Immature natural killer cell (primary cell): Measurements from ENCODE around the gene FUT7. TPM values are rescaled to one million over a fixed set of nuclear protein-coding genes. Genes with fewer than 3 reads are reported as not detected.

Experiments used
- DNase-seq, 3 donors: peaks; one replicate each; pipeline ENCODE4 v3.0.0; 2022; ENCODE audit warnings: mixed read lengths in 1 of 3
- H3K27ac Mint-ChIP-seq, 6 donors: one replicate each; pipeline ENCODE4 v1.8.0; 2020; ENCODE audit warnings: mixed read lengths in 6 of 6, mild to moderate bottlenecking in 5 of 6, inconsistent platforms in 4 of 6, moderate library complexity in 3 of 6
- H3K27me3 Mint-ChIP-seq, 3 donors: one replicate each; pipeline ENCODE4 v1.8.0; 2020 to 2021; ENCODE audit warnings: low read depth in 3 of 3, mild to moderate bottlenecking in 3 of 3, mixed read lengths in 3 of 3, moderate library complexity in 3 of 3, inconsistent platforms in 1 of 3
- H3K36me3 Mint-ChIP-seq, 3 donors: one replicate each; pipeline ENCODE4 v1.8.0; 2020; ENCODE audit warnings: mixed read lengths in 3 of 3, inconsistent platforms in 2 of 3, mild to moderate bottlenecking in 2 of 3
- H3K4me1 Mint-ChIP-seq, 2 donors: one replicate each; pipeline ENCODE4 v1.8.0; 2020; ENCODE audit warnings: inconsistent platforms in 2 of 2, mild to moderate bottlenecking in 2 of 2, mixed read lengths in 2 of 2, moderate library complexity in 1 of 2
- H3K4me3 Mint-ChIP-seq, 5 donors: one replicate each; pipeline ENCODE4 v1.8.0; 2020; ENCODE audit warnings: mild to moderate bottlenecking in 5 of 5, mixed read lengths in 5 of 5, inconsistent platforms in 3 of 5, moderate library complexity in 3 of 5
- H3K9me3 Mint-ChIP-seq, 6 donors: one replicate each; pipeline ENCODE4 v1.8.0; 2020; ENCODE audit warnings: mild to moderate bottlenecking in 6 of 6, mixed read lengths in 6 of 6, inconsistent platforms in 4 of 6, moderate library complexity in 3 of 6
- polyA plus RNA-seq, 3 donors: library from polyadenylated mRNA; unstranded; fragments of 300-500 nt; fragmentation: Illumina TruSeq; gene quantifications; one replicate each; pipeline ENCODE4 v1.2.3, GENCODE V29; 2021

Gene FUT7
- polyA plus RNA-seq, 3 donors from 2014 or later: 20.6 to 33.0 (median 25.6) TPM

DNA sequence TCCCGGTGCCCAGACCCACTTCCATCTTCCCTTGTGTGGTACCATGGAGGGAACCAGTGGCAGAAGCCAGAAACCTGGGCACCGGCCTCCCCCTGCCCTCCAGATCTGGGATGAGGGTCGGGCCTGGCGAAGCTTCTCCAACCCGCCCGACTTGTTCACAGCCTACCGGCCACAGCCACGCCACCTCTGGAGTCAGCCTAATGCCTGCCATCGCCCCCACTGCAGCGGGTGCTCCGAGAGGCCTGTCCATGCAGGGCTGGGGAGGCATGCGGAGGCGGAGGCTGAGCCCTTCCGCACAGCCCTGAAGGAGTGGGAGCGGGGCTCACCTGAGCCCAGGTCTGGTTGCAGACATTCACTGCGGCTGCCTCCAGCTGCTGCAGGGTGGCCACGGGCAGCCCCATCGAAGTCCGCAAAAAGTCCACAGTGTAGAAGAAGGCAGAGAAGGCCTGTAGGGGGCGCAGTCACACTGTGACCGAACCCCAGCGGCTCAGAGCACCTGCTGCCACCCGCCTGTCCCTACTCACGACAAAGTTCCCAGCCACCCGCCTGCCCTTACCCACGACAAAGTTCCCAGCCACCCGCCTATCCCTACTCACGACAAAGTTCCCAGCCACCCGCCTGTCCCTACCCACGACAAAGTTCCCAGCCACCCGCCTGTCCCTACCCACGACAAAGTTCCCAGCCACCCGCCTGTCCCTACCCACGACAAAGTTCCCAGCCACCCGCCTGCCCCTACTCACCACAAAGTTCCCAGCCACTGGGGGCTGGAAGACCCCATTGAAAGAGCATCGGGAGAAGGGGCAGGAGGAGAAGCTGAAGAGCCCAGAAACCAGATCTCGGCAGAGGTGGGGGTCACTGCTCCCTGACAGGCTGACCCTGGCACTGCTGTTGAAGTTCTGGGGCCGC, 17.9 kb upstream of the FUT7 start:
- Mint-ChIP-seq H3K9me3 (no peaks in the 10 kb centered on the region), H3K27me3 (peaks cover 20 to 24% (median 23%) of the 10 kb centered on the region in 3 donors), H3K27ac (no peak overlapping the region), H3K4me3 (no peak overlapping the region), H3K36me3 (no peaks in the 10 kb centered on the region), H3K4me1 (peaks cover 0 to 8% of the 10 kb centered on the region in 2 donors)
- peak in 1 of 3 donors; percentile 42 for DNase-seq

- Mint-ChIP-seq H3K27ac (no peak overlapping the region), H3K4me3 (no peak overlapping the region), H3K27me3 (peaks cover 22 to 30% (median 24%) of the 10 kb centered on the region in 3 donors), H3K9me3 (no peaks in the 10 kb centered on the region), H3K36me3 (no peaks in the 10 kb centered on the region), H3K4me1 (peaks cover 0 to 11% of the 10 kb centered on the region in 2 donors)
- no peak for DNase-seq
Observed at GRCh38 chr9:137048655-137049543, 17.0 kb upstream of the FUT7 start.

DNA sequence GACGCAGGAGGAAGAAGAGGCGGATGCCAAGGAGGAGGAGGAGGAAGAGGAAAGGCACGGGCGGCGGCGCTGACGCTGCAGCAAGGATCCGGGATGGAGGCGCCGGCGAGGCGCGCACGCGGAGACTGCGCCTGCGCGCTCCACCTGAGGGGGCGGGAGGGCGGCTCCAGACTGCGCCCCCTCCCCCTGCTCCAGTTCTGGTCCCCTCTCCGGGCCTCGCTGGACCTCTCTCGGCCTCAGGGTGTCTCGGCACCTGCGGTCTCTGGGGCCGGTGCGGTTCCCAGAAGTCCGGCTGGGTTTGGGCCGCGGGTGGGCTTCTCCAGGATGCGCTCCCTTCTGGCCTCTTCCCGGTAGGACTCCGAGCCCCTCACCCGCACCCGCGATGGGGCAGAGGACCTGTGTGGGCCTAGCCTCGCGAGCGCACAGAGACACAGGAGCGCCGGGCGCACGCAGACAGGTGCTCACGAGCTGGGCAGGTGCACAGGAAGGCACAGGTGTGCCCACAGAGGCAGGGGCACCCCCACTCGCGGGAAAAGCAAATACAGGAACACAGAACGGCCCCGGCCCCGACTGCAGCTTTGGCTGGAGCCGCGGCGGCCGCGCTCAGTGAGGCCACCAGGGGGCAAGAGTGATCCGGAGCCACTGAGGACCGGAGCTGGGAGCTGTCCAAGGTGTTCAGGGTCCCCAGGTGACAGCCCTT, 14.3 kb upstream of the FUT7 start, which contains the start of gene NPDC1:
TSS of gene NPDC1 (minus strand) at position 90 of the 700 bp plus-strand sequence. CDS start 188 bp downstream, outside the sequence.
- H3K36me3 Mint-ChIP-seq: no peaks in the 10 kb centered on the region
- no peak within 1 kb of the TSS for H3K27ac Mint-ChIP-seq
- DNase-seq: peak; percentile 70 to 75 (median 72)
- peak within 1 kb of the TSS in 2 of 5 donors; percentile 18 to 38 for H3K4me3 Mint-ChIP-seq
- H3K9me3 Mint-ChIP-seq: no peaks in the 10 kb centered on the region
- H3K4me1 Mint-ChIP-seq: peaks cover 0 to 11% of the 10 kb centered on the region in 2 donors
- H3K27me3 Mint-ChIP-seq: peaks cover 21 to 29% (median 22%) of the 10 kb centered on the region in 3 donors

DNA sequence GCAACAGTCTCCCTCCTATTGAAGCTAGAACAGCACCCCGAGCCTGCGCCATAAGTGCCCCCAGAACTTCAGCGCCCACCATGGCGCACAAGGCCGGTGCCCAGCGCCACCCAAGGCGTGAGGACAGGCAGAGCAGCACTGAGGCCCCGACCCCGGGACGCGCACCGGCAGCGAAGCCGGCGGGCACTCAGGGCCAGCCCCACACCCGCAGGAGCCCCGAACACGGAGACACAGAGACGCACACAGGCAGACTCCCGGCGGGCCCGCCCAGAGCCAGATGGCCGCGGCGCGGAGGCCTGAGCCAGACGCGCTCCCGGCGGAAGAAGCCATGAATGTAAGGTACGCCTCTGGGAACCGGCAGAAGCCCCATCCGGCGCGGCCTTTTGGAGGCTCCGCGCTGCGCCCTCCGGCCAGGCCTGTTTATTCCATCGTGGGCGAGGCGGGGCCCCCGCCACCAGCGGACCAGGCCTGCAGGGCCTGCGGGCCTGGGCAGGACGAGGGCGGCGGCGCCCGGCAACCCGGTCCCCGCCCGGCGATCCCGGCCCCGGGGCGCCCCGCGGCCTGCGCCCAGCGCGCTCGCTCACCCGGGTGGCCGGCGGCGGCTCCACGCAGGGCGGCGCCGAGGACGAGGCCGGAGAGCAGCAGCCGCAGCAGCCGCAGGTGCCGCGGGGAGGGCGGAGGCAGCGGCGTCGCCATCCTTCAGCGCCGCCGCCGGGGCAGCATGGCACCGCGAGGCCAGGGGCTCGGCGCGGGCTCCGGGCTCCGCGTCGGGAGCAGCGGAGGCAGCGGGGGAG, 13.6 kb upstream of the FUT7 start:
- peaks cover 0 to 11% of the 10 kb centered on the region in 2 donors for H3K4me1 Mint-ChIP-seq
- H3K27ac Mint-ChIP-seq: no peak overlapping the region
- no peak for DNase-seq
- H3K4me3 Mint-ChIP-seq: peak overlapping the region in 1 of 5 donors; percentile 7
- peaks cover 18 to 27% (median 22%) of the 10 kb centered on the region in 3 donors for H3K27me3 Mint-ChIP-seq
- H3K9me3 Mint-ChIP-seq: no peaks in the 10 kb centered on the region
- H3K36me3 Mint-ChIP-seq: no peaks in the 10 kb centered on the region

DNA sequence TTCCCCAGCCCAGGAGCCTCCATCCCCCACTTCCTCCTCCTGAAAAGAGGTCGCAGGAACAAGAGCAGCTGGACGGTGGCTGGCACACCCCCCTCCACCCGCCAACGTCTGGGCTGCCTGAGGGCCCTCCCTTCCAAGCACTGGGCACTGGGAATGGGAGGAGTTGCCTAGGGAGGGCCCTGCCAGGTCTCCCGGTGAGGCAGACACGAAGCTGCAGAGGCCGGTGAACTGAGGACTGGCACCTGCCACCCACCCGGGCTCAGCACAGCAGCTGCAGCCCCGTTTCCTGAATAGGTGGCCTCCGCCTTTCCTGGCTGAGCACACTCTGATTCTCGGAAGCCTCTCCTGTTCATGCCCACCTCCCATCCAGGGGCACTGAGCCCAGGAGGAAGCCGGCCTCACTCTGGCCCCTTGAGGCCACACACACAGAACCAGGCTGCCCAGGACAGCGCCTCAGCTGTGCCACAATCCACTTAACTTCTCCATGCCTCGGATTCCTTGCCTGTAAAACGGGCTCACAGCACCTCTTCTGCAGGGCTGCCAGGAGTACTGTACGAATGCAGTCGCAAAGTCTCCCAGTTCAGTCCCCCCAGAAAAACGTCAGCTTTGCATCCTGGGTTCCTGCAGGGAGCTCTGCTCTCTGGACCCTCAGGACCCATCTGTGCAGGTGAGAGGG, 12.8 kb upstream of the FUT7 start:
- peak overlapping the region in 2 of 5 donors; percentile 21 to 38 for H3K4me3 Mint-ChIP-seq
- H3K36me3 Mint-ChIP-seq: no peaks in the 10 kb centered on the region
- no peaks in the 10 kb centered on the region for H3K9me3 Mint-ChIP-seq
- no peak overlapping the region for H3K27ac Mint-ChIP-seq
- DNase-seq: no peak
- peaks cover 18 to 26% (median 18%) of the 10 kb centered on the region in 3 donors for H3K27me3 Mint-ChIP-seq
- H3K4me1 Mint-ChIP-seq: peaks cover 0 to 11% of the 10 kb centered on the region in 2 donors

- DNase-seq: no peak
- no peak overlapping the region for H3K27ac Mint-ChIP-seq
- no peak overlapping the region for H3K4me3 Mint-ChIP-seq
- peaks cover 0 to 11% of the 10 kb centered on the region in 2 donors for H3K4me1 Mint-ChIP-seq
- H3K36me3 Mint-ChIP-seq: no peaks in the 10 kb centered on the region
- H3K9me3 Mint-ChIP-seq: no peaks in the 10 kb centered on the region
- peaks cover 16 to 26% (median 16%) of the 10 kb centered on the region in 3 donors for H3K27me3 Mint-ChIP-seq
Observed at GRCh38 chr9:137044037-137044436, 12.1 kb upstream of the FUT7 start.

DNA sequence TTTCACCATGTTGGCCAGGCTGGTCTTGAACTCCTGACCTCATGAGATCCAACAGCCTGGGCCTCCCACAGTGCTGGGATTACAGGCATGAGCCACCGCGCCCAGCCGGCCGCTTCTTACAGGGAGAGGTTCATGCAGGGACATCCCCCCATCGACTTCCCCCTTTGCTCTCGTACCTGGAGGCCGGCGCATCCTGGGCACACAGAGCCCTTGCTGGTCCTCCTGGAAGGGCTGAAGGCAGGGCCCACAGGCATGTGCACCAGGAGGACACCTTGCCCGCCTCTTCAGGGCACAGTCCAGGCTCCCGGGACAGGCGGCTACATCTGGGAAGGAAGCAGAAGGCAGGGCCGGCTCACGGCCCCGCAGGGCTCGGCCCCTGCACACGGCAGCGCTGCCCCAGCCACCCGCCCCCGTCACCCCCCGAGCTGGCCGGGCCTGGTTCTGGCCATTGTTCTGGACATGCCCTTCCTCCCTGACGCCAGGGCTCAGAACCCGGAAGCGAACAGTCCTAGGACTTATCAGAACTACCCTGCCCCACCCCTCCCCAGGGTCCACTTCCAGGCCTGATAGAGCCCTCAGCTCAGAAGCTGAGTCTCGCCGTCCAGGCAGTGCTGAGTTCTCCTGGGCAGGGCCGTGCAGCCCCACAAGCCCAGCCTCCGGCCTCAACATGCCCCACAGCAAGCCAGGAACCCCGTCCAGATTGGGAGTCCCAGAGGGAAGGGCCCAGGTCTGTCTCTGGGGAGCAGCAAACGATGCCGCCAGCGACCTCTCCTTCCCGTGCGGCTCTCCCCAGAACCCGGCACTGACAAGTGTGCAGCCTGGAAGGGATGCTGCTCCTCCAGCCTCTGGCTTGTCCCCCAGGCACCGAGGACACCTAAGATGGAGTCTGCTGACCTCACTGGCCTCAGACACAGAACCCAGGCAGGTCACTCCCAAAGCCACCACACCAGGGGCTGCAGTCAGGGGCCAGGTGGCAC, 11.2 kb upstream of the FUT7 start:
- H3K9me3 Mint-ChIP-seq: no peaks in the 10 kb centered on the region
- H3K27me3 Mint-ChIP-seq: peaks cover 16 to 29% (median 18%) of the 10 kb centered on the region in 3 donors
- no peak for DNase-seq
- H3K4me3 Mint-ChIP-seq: no peak overlapping the region
- H3K4me1 Mint-ChIP-seq: peaks cover 0 to 11% of the 10 kb centered on the region in 2 donors
- H3K27ac Mint-ChIP-seq: no peak overlapping the region
- H3K36me3 Mint-ChIP-seq: no peaks in the 10 kb centered on the region

GRCh38 chr9:137041124-137041523, 9.2 kb upstream of the FUT7 start:
- Mint-ChIP-seq H3K4me3 (no peak overlapping the region), H3K9me3 (no peaks in the 10 kb centered on the region), H3K4me1 (peaks cover 0 to 8% of the 10 kb centered on the region in 2 donors), H3K27me3 (peaks cover 6 to 26% (median 7%) of the 10 kb centered on the region in 3 donors), H3K27ac (no peak overlapping the region), H3K36me3 (no peaks in the 10 kb centered on the region)
- no peak for DNase-seq

- no peak for DNase-seq
- H3K27me3 Mint-ChIP-seq: peaks cover 6 to 26% (median 7%) of the 10 kb centered on the region in 3 donors
- H3K36me3 Mint-ChIP-seq: no peaks in the 10 kb centered on the region
- H3K9me3 Mint-ChIP-seq: no peaks in the 10 kb centered on the region
- H3K4me3 Mint-ChIP-seq: no peak overlapping the region
- no peak overlapping the region for H3K27ac Mint-ChIP-seq
- peaks cover 0 to 8% of the 10 kb centered on the region in 2 donors for H3K4me1 Mint-ChIP-seq
Observed at GRCh38 chr9:137040568-137040967, 8.7 kb upstream of the FUT7 start.

DNA sequence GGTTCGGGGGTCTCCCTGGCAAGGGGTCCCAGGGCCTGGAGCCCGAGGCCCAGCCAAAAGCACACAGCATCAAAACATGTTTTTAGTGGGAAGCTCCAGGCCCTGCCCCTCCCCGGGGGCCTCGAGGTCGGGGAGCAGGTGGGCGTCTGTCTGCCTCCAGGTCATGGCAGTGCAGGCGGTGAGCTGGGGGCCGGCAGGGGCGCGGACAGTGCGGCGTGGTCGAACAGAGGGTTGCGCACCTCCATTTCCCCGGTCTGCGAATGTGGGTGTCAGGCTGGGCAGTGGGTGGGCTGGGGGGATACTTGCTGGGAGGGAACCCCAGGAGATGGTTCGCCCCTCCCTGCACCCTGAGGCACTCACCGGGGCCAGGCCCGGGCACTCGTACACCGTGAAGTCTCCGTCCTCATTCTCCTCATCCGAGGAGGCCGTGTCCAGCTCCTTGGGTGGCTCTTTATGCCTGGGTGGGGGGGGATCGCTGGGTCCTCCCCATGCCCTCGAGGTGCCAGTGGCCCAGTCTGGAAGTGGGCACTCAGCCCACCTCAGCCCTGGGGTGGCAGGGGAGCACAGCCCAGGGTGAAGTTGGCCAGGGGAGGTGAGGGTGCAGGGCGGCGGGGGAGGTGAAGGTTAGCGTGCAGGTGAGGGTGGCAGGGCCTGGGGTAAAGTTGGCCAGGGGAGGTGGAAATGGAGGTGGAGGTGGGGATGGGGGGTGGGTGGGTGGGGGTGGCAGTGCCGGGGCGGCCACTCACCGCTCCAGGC, 7.9 kb upstream of the FUT7 start:
- H3K4me1 Mint-ChIP-seq: peaks cover 7 to 8% of the 10 kb centered on the region in 2 donors
- no peak for DNase-seq
- no peak overlapping the region for H3K4me3 Mint-ChIP-seq
- H3K9me3 Mint-ChIP-seq: no peaks in the 10 kb centered on the region
- no peaks in the 10 kb centered on the region for H3K36me3 Mint-ChIP-seq
- H3K27me3 Mint-ChIP-seq: peaks cover 1 to 20% (median 5%) of the 10 kb centered on the region in 3 donors
- H3K27ac Mint-ChIP-seq: no peak overlapping the region

- peaks cover 0 to 17% (median 4%) of the 10 kb centered on the region in 3 donors for H3K27me3 Mint-ChIP-seq
- no peak for DNase-seq
- peaks cover 10 to 12% of the 10 kb centered on the region in 2 donors for H3K4me1 Mint-ChIP-seq
- H3K4me3 Mint-ChIP-seq: no peak overlapping the region
- no peaks in the 10 kb centered on the region for H3K36me3 Mint-ChIP-seq
- no peak overlapping the region for H3K27ac Mint-ChIP-seq
- H3K9me3 Mint-ChIP-seq: no peaks in the 10 kb centered on the region
Observed at GRCh38 chr9:137038916-137039315, 7.0 kb upstream of the FUT7 start.
